H1 (cell line): ENCODE data around the gene AP1G2. TPM values are rescaled to one million over a fixed set of nuclear protein-coding genes. Genes with fewer than 3 reads are reported as not detected.

Experiments
- CTCF ChIA-PET: fragments of 300-600 bp; sonication (Branson Sonifier 250); formaldehyde crosslinking; loops from one replicate; lab custom pipeline; 2021; ENCODE audit not compliant: partially characterized antibody; lab: Charles Lee
- POLR2A ChIA-PET: fragments of 300-600 bp; sonication (Branson Sonifier 250); formaldehyde crosslinking; loops from one replicate; lab custom pipeline; 2021; ENCODE audit warnings: inconsistent platforms; ENCODE audit not compliant: partially characterized antibody; lab: Charles Lee
- DNase-seq, 2 experiments: peaks; one replicate each; pipeline versions ENCODE4 v3.0.0 to v3.0.0-alpha.2; 2010 to 2022; ENCODE audit warnings: low spot score in 2 of 2, low read depth in 1 of 2, mixed read lengths in 1 of 2
- FAIRE-seq: peaks from 2 replicates; lab custom pipeline; 2011; peaks lifted over from hg19 to GRCh38; lab: Jason Lieb, UNC
- H2AFZ ChIP-seq: 2 replicates; pipeline ENCODE4 v1.8.1; 2012; ENCODE audit warnings: low read length, inconsistent platforms
- H2AK5ac ChIP-seq: 2 replicates; pipeline ENCODE4 v1.6.1; 2013; ENCODE audit warnings: low read depth, low read length
- H2BK120ac ChIP-seq: replicated peaks from 2 replicates; pipeline ENCODE3; 2013; ENCODE audit warnings: low read depth, low read length, inconsistent platforms
- H2BK12ac ChIP-seq: 2 replicates; pipeline ENCODE4 v1.6.1; 2013; ENCODE audit warnings: low read depth, low read length
- H2BK15ac ChIP-seq: 2 replicates; pipeline ENCODE4 v1.6.1; 2013; ENCODE audit warnings: low read length
- H2BK20ac ChIP-seq: 2 replicates; pipeline ENCODE4 v1.6.1; 2013; ENCODE audit warnings: low read length
- H2BK5ac ChIP-seq: 2 replicates; pipeline ENCODE4 v1.6.1; 2013; ENCODE audit warnings: low read depth, low read length
- H3K14ac ChIP-seq: 2 replicates; pipeline ENCODE4 v1.6.1; 2013; ENCODE audit warnings: inconsistent platforms; ENCODE audit not compliant: insufficient read length
- H3K18ac ChIP-seq: 2 replicates; pipeline ENCODE4 v1.6.1; 2013; ENCODE audit warnings: low read length; ENCODE audit errors: extremely low read depth
- H3K23ac ChIP-seq: 2 replicates; pipeline ENCODE4 v1.6.1; 2013; ENCODE audit warnings: inconsistent platforms; ENCODE audit not compliant: insufficient read length
- H3K23me2 ChIP-seq: 2 replicates; pipeline ENCODE4 v1.6.1; 2013; ENCODE audit warnings: low read depth, low read length
- H3K27ac ChIP-seq: 2 replicates; pipeline ENCODE4 v1.6.1; 2011; ENCODE audit warnings: low read depth, low read length, inconsistent platforms
- H3K27me3 ChIP-seq, 4 experiments: replicated peaks in 1 of 4; 1 replicate in 1 of 4; 2 replicates in 3 of 4; pipeline versions ENCODE4 v1.6.1 to v1.8.1; 2011 to 2013; ENCODE audit warnings: low read length in 3 of 4, mild to moderate bottlenecking in 3 of 4, inconsistent platforms in 2 of 4, mixed read lengths in 2 of 4, moderate library complexity in 1 of 4; ENCODE audit not compliant: control insufficient read depth in 3 of 4, insufficient read depth in 3 of 4; ENCODE audit errors: extremely low read depth in 1 of 4
- H3K36me3 ChIP-seq, 4 experiments: 2 replicates each; pipeline versions ENCODE4 v1.6.1 to v1.8.1; 2011 to 2013; ENCODE audit warnings: mild to moderate bottlenecking in 4 of 4, low read length in 3 of 4, moderate library complexity in 2 of 4, control low read depth in 1 of 4, inconsistent platforms in 1 of 4; ENCODE audit not compliant: insufficient read depth in 4 of 4, control insufficient read depth in 2 of 4
- H3K4ac ChIP-seq: replicated peaks from 2 replicates; pipeline ENCODE3; 2013; ENCODE audit warnings: low read length, low read depth, mixed read lengths, inconsistent platforms; ENCODE audit not compliant: insufficient read length
- H3K4me1 ChIP-seq, 4 experiments: replicated peaks in 1 of 4; 1 replicate in 1 of 4; 2 replicates in 3 of 4; pipeline versions ENCODE4 v1.6.1 to v1.8.1; 2011 to 2013; ENCODE audit warnings: low read length in 3 of 4, inconsistent platforms in 2 of 4, mixed read lengths in 1 of 4; ENCODE audit not compliant: insufficient read depth in 4 of 4, control insufficient read depth in 3 of 4
- H3K4me2 ChIP-seq, 2 experiments: 2 replicates each; pipeline versions ENCODE4 v1.6.1 to v1.8.1; 2011 to 2013; ENCODE audit warnings: low read depth in 2 of 2, low read length in 2 of 2, control low read depth in 1 of 2, inconsistent platforms in 1 of 2, mild to moderate bottlenecking in 1 of 2; ENCODE audit not compliant: insufficient read depth in 1 of 2
- H3K4me3 ChIP-seq, 4 experiments: fragments of 200-600, 300-600 bp in 1 of 4; sonication (generic), shearing (Covaris generic), sonication (Bioruptor Twin) in 1 of 4; 2 replicates each; pipeline versions ENCODE4 v1.5.1 to v1.8.1; 2011 to 2016; ENCODE audit warnings: low read length in 4 of 4, low read depth in 3 of 4, control low read depth in 2 of 4, inconsistent platforms in 2 of 4, mild to moderate bottlenecking in 2 of 4, mixed read lengths in 1 of 4, moderate library complexity in 1 of 4; ENCODE audit not compliant: insufficient read depth in 2 of 4; ENCODE audit errors: extremely low read depth in 1 of 4
- H3K56ac ChIP-seq: replicated peaks from 2 replicates; pipeline ENCODE3; 2013; ENCODE audit warnings: low read depth, mild to moderate bottlenecking, mixed read lengths, low read length, inconsistent platforms; ENCODE audit not compliant: insufficient read length
- H3K79me1 ChIP-seq: 2 replicates; pipeline ENCODE4 v1.6.1; 2013; ENCODE audit warnings: low read depth, low read length, control low read depth
- H3K79me2 ChIP-seq, 2 experiments: 2 replicates each; pipeline versions ENCODE4 v1.6.1 to v1.8.1; 2012 to 2013; ENCODE audit warnings: low read length in 2 of 2, mild to moderate bottlenecking in 2 of 2, inconsistent platforms in 1 of 2; ENCODE audit not compliant: insufficient read depth in 2 of 2, control insufficient read depth in 1 of 2
- H3K9ac ChIP-seq, 4 experiments: replicated peaks in 1 of 4; 1 replicate in 1 of 4; 2 replicates in 3 of 4; pipeline versions ENCODE4 v1.6.1 to v1.8.1; 2011 to 2013; ENCODE audit warnings: low read depth in 3 of 4, low read length in 3 of 4, control low read depth in 2 of 4, mild to moderate bottlenecking in 2 of 4, moderate library complexity in 2 of 4, inconsistent platforms in 1 of 4; ENCODE audit errors: extremely low read depth in 1 of 4
- H3K9me3 ChIP-seq, 2 experiments: 2 replicates each; pipeline versions ENCODE4 v1.6.1 to v1.8.1; 2012 to 2013; ENCODE audit warnings: mild to moderate bottlenecking in 2 of 2, moderate library complexity in 2 of 2, control low read depth in 1 of 2, inconsistent platforms in 1 of 2, low read depth in 1 of 2, low read length in 1 of 2, mixed read lengths in 1 of 2; ENCODE audit not compliant: insufficient read depth in 2 of 2
- H4K20me1 ChIP-seq, 2 experiments: replicated peaks in 1 of 2; 2 replicates each; pipeline versions ENCODE3 to v1.8.1; 2011 to 2013; ENCODE audit warnings: inconsistent platforms in 2 of 2, low read length in 2 of 2, mild to moderate bottlenecking in 1 of 2; ENCODE audit not compliant: insufficient read depth in 2 of 2, control insufficient read depth in 1 of 2
- H4K5ac ChIP-seq: 2 replicates; pipeline ENCODE4 v1.6.1; 2013; ENCODE audit warnings: low read length, low read depth, mixed read lengths, inconsistent platforms; ENCODE audit not compliant: insufficient read length
- H4K8ac ChIP-seq: 2 replicates; pipeline ENCODE4 v1.8.0; 2013; ENCODE audit warnings: mild to moderate bottlenecking, moderate library complexity, low read length, inconsistent platforms; ENCODE audit not compliant: insufficient read depth; ENCODE audit errors: extremely low read depth
- H4K91ac ChIP-seq: replicated peaks from 2 replicates; pipeline ENCODE3; 2013; ENCODE audit warnings: low read length, mixed read lengths, inconsistent platforms; ENCODE audit not compliant: insufficient read length
- EZH2 ChIP-seq: fragments of 200-600 bp; sonication (generic); IDR thresholded peaks from 2 replicates; pipeline ENCODE4 v1.7.1; 2012; ENCODE audit warnings: low read depth, mild to moderate bottlenecking, moderate library complexity, low read length, inconsistent platforms; ENCODE audit not compliant: severe bottlenecking
- SP1 ChIP-seq: IDR thresholded peaks from 2 replicates; pipeline ENCODE4 v1.6.1; 2011; ENCODE audit warnings: low read depth, low read length
- WGBS, 2 experiments: shearing (Covaris generic) in 1 of 2; methylation state at CpG; one replicate each; pipeline versions ENCODE4 v1.1.6 to v1.1.7; 2013 to 2015; ENCODE audit warnings: low lambda C conversion rate in 2 of 2, mixed read lengths in 2 of 2, inconsistent platforms in 1 of 2, low coverage in 1 of 2, missing lambda C conversion rate in 1 of 2; ENCODE audit not compliant: insufficient replicate concordance in 2 of 2, insufficient coverage in 1 of 2, insufficient read length in 1 of 2; ENCODE audit errors: extremely low coverage in 1 of 2, missing lambda C conversion rate in 1 of 2; 5-methylcytosine and 5-hydroxymethylcytosine counted together
- polyA plus RNA-seq, 7 experiments: library from polyadenylated mRNA; depleted of rRNA in 3 of 7; stranded (reverse) in 5 of 7; unstranded in 2 of 7; fragments of >200 nt in 5 of 7; fragments of 200-250 nt in 2 of 7; gene quantifications; 1 replicate in 5 of 7; 2 replicates in 1 of 7; 4 replicates in 1 of 7; pipeline versions ENCODE4 v1.2.1 to v1.2.3, GENCODE V29; 2011 to 2013; ENCODE audit warnings: missing spikeins in 2 of 7, mixed read lengths in 2 of 7
- total RNA-seq: library from RNA; stranded (reverse); fragmentation: NEBNext Ultra II Directional; extraction: Animal tissue kit (Norgen Biotek cat#: 25700); gene quantifications from 2 replicates; pipeline ENCODE4 v1.2.1, GENCODE V29; 2021

The AP1G2 gene
- total and polyA plus RNA-seq, 2 of the 8 experiments (the other 6 are each of a cell fraction or from before 2014, with no cell fraction given) = 70.9 to 134 TPM

- Histone ChIP-seq H3K27ac (no peak overlapping the region), H2BK20ac (no peak overlapping the region), H3K14ac (no peak overlapping the region), H3K9ac (no peak overlapping the region), H3K9me3 (no peaks in the 10 kb centered on the region), H2BK12ac (no peak overlapping the region), H2BK15ac (no peak overlapping the region), H3K18ac (no peak overlapping the region), H3K23ac (no peak overlapping the region), H3K4ac (no peak overlapping the region), H3K56ac (no peak overlapping the region), H3K4me1 (no peaks in the 10 kb centered on the region), H3K4me3 (no peak overlapping the region), H3K36me3 (no peaks in the 10 kb centered on the region), H2BK5ac (no peak overlapping the region), H3K23me2 (0 out of 2 replicates have a peak, but pooled peaks cover 3% of the 10 kb centered on the region), H3K4me2 (no peak overlapping the region), H2BK120ac (no peak overlapping the region), H4K91ac (no peak overlapping the region), H3K27me3 (no peaks in the 10 kb centered on the region; a peak in 1 of 7 replicates), H4K8ac (no peak overlapping the region), H2AK5ac (no peak overlapping the region), H4K20me1 (no peaks in the 10 kb centered on the region), H3K79me2 (no peaks in the 10 kb centered on the region), H2AFZ (no peak overlapping the region), H4K5ac (no peak overlapping the region), H3K79me1 (no peaks in the 10 kb centered on the region)
- no peak for DNase-seq
- ChIA-PET CTCF (interaction anchor here (0.6 to 6.2 kb wide), 7 partner anchors 13 to 299 kb away, joined by 3 to 53 read pairs (median 3); partner anchors contain the start of gene DHRS2), POLR2A (interaction anchor here (1.1 kb wide), 1 partner anchor 291 kb away, joined by 3 read pairs; the partner anchor contains the start of gene PABPN1)
- no peak for FAIRE-seq
- WGBS, 2 experiments = 75% methylated on average over 4 of the region's 4 CpGs; no CpG with 5 or more reads in 1 of the 2 experiments
- TF ChIP-seq EZH2 (no peak), SP1 (no peak)
Observed at GRCh38 chr14:23612354-23612732, 44.8 kb upstream of the AP1G2 start.
